HG03039 (cell line): Measurements from ENCODE around the gene RNPEPL1.
"Not testable (repeated sequence)": the region's sequence is repeated elsewhere in the genome, so short reads cannot be mapped to it uniquely, and the experiment has no call there.

Experiments
- ATAC-seq: cut with Tn5 transposase; IDR thresholded peaks from one replicate; pipeline ENCODE4 v1.9.1; 2021; ENCODE audit warnings: mild to moderate bottlenecking, moderate library complexity; ENCODE audit not compliant: unreplicated experiment

The RNPEPL1 gene

DNA sequence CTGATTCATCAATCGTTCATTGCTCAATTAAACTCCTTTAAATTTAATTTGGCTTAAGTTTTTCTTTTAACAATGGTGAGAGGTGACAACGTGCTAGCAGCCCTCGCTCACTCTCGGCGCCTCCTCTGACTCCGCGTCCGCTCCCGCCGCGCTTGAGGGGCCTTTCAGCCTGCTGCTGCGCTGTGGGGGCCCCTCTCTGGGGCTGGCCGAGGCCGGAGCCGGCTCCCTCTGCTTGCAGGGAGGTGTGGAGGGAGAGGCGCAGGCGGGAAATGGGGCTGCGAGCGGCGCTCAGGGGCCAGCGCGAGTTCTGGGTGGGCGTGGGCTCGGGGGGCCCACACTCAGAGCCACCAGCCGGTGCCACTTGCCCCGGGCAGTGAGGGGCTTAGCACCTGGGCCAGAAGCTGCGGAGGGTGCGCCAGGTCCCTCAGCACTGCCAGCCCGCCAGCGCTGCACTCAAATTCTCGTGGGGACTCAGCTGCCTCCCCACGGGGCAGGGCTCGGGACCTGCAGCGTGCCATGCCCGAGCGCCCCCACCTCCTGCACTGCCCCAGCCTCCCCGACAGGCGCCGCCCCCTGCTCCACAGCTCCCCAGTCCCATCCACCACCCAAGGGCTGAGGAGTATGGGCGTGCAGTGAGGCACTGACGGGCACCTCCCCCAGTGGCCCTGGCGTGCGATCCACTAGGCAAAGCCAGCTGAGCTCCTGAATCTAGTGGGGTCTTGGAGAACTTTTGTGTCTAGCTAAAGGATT, 30.1 kb upstream of the RNPEPL1 start:
- no peak for ATAC-seq

DNA sequence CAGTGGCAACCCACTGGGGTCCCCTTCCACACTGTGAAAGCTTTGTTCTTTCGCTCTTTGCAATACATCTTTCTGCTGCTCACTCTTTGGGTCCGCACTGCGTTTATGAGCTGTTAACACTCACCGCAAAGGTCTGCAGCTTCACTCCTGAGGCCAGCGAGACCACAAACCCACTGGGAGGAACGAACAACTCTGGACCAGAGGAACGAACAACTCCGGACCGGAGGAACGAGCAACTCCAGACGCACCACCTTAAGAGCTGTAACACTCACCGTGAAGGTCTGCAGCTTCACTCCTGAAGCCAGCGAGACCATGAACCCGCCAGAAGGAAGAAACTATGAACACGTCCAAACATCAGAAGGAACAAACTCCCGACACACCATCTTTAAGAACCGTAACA, 29.2 kb upstream of the RNPEPL1 start:
- ATAC-seq, result not testable (repeated sequence)

DNA sequence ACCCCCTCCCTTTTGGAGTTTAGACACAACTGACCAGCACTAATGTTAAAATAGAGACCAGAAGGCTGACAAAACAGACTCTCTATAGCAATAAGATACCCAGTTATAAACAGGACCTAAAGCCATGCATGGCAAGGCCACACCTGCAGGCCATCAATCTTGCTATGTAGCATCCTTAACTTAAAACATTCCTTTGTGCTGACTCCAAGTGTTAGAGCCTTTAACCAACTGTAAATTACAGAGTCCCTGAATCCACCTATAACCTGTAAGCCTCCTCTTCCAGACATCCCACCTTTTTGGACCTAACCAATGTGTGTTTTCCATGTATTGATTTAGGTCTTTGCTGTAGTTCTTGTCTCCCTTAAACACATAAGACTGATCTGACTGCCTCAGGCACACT, 28.4 kb upstream of the RNPEPL1 start:
- ATAC-seq, result no peak

DNA sequence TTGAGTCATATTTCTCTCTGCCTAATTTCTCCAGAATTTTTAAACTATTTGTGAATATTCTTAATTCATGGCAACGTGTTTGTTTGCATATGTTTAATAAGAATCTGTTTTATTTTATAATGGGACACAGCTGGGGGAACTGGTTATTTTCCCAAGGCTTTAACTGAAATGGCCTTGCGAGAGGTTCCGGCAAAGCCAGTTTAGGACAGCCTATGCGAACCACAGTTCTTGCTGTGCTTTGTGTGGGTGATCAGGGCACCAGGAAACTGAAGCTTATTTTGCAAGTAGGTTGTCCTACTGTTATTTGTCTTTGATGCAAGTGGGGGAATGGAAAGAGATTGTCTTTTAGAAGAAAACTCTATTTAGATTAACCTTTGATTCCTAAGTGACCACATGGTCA, 17.0 kb upstream of the RNPEPL1 start:
- no peak for ATAC-seq

DNA sequence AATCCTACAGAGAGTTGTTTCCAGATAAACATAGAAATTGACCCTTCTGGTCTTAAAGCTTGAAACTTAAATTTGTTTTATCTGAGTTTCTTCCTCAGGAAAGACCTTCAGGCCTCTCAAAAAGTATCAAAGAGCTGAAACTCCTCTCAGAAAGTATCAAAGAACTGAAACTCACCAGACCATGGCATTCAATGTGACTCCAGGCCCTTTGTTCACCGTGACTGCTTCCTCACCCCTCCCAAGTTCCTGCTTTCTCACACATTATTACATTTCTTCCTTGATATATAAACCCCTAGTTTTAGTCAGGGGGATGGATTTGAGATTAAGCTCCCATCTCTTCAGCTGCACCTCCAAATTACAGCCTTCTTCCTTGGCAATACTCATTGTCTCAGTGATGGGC, 16.5 kb upstream of the RNPEPL1 start:
- ATAC-seq, result no peak

DNA sequence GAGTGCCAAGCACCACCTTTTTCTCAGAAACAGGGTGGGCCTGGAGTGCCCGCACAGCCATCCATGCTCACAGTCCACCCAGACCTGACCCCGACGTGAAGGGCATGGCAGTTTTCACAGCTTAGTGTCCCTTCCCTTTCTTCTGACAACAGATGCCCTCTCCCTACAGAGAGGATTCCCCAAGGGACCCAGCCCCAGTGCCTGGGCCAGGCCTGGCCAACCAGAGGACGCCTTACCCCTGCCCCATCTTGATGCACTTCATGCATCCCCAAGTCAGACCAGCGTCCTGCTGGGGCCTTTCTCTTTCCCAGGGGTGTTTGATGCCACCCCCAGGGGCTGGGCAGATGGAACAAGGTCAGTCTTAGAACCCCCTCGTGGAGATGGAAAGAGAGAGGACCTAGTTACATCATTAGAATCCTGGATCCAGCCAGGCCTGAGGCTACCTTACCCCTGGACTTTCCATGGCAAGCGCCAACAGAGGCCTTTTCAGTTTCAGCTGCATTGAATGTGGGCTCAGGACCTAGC, 14.3 kb upstream of the RNPEPL1 start:
- no peak for ATAC-seq

DNA sequence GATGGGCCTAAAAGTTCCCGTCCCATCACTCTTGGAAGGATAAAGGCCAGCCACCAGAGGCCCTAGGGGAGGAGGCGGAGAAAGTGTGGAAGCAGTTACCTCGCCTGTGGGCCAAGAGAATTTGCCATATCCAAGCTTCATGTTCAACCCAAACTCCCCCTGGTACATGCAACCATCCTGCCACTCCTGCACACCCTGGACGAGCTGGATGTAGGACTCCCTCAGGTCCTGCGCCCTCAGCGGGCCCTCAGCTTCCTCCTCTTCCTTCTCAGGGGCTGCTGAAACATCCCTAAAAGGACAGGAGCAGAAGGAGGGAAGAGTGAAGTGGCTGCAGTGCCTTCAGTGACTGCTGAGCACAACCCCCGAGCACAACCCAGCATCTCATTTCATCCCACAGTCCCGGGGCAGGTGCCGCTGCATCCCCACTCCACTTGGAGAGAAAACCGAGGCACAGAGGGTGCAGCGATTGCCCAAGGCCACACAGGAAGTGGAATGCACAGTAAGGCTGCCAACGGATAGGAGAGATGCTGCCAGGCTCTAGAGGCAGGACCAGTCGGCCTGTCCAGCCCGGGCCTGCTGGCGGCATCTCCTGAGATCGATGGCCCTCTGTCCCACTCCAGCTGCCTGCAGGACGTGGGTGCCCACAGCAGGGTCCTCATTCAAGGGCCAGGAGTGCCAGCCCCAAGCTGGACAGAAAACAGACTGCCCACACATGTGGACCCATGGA, 13.4 kb upstream of the RNPEPL1 start:
- no peak for ATAC-seq

DNA sequence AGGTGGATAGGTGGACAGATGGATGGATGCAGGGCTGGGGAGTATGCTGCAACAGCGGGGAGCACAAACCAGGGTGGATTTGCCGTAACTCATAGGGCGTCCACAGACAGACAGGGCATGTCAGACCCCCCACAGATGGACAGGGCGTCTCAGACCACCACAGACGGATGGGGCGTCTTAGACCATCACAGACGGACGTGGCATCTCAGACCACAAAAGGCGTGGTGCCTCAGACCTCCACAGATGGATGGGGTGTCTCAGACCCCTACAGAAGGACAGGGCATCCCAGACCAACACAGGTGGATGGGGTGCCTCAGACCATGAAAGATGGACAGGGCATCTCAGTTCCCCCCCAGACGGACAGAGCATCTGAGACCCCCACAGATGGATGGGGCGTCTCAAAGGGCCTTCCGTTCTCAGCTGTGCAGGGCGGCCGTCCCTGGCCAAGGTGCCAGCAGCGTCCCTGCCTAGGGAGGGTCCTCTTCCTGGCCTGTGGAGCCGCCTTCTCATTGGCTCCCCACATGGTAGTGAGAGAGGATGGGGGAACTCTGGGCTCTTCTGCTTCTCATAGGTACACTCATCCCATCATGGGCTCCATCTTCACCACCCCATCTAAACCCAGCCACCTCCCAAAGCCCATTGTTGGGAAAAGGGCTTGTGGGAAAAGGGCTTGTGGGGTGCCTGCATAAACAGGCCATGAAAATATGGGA, 12.6 kb upstream of the RNPEPL1 start:
- no peak for ATAC-seq

DNA sequence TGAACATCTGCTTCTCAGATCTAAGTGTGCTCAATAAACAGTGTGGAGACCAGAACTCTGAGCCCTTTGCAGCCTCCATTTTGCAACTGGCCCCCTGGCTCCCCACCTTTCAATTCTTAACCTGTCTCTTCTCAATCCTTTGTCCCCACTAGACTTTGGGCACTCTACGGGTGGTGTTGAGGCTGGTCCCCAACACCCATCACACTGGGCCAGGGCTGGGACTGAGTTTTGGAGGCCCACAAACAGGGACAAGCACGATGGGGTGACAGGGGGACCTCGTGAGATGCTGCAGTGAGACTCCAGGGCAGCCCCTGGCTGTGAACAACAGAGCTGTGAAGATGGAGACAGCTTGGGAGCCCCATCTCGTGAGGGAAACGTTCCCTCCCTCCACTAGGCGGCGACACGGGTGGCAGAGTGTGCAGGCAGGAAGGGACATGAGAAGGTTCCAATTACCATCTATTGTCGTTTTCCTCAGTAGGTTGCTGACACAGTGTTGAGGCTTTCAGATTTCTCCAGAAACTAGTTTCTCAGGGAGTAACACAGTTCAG, 11.7 kb upstream of the RNPEPL1 start:
- no peak for ATAC-seq

DNA sequence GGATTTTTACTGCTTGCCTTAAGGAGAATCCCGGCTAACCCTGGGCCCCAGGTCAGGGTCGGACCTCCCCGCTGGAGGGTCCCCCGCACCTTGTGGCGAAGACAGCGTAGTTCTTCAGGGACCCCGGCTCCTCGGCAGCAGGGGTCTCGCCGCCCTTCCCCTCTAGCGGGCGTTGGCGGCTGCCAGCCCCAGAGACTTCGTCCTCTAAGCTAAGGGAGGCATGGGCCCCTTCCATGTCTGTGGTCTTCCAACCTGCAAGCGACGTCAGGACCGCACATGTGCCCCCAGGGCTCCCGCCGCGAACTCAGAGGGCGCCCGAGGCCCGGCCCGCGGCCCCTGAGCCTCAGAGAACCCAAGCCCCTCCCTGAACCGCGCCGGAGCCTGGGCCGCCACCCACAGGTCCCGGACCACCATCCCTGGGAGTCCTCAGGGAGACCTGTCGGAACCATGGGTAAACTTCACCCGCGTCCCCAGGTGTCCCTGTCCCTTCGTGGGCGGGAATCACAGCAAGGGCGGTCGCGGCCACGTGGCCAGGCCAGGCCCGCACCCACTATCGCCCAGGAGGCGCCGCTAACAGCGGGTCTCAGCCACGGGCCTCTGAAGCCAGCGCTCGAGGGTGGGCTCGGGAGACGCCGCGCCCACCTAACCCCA, 11.1 kb upstream of the RNPEPL1 start:
- no peak for ATAC-seq

DNA sequence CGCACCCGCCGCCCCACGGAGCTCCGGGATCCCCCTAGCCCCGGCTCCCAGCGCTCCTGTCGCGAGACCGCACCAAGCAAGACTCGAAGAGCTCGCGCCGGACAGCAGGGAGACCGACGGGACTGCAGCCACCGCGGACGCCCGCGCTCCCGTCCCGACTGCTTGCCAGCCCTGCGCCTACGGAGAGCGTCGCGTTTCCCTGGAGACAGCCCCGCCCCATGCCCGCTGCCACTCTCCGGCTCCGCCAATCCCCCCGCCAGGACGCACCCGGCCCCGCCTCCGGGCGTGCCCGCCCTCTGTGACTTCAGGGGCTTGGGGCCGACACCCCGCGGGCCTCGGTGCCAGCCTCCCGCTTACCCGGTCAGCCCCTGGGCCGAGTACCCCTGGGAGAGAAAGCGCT, 10.5 kb upstream of the RNPEPL1 start, which contains the start of gene ANKMY1:
TSS of gene ANKMY1 (minus strand) at position 181 of the 400 bp plus-strand sequence. CDS start 653 bp downstream, outside the sequence.
- ATAC-seq, result no peak

DNA sequence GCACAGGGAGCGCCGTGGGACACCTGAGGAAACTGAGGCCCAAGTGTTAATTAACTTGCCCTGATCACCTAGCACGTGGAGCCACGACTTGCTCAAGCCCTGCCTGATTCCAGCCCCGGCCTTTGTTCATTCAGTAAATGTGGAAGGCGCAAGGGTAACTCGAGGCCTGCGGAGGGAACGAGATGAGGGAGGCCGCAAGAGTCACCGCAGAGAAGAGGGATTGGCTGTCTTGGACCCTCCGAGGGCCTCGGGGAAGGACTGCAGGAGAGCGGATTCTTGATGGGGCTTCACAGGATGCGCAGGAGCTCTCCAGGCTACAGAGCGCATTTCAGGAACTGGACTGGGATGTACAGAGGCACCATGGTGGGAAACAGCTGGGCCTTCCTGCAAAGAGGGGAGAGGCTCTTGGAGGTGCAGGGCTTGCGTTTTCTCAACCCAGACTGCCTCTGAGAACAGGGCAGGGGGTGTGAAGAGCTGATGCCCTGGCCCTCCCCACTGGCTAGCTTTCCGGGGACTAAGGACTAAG, 10.0 kb upstream of the RNPEPL1 start:
- no peak for ATAC-seq

DNA sequence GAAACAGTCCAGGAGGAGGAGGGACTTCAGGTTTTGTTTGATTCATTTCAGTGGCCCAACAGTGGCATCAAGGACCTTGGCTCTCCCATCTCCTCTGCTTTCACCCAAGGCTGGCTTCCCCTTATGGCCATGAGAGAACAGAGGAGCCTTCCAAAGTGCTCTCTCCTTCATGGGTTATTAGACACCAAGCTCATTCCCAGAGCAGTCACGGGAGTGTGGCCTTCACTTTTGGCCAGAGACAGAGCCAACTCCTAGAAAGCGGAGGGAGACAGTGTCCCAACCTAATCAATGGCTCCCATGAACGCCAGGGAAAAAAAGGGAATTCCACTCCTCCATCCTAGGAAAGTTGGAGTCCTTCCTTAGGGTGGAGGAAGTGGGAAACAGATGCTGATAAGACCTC, 9.0 kb upstream of the RNPEPL1 start:
- no peak for ATAC-seq

DNA sequence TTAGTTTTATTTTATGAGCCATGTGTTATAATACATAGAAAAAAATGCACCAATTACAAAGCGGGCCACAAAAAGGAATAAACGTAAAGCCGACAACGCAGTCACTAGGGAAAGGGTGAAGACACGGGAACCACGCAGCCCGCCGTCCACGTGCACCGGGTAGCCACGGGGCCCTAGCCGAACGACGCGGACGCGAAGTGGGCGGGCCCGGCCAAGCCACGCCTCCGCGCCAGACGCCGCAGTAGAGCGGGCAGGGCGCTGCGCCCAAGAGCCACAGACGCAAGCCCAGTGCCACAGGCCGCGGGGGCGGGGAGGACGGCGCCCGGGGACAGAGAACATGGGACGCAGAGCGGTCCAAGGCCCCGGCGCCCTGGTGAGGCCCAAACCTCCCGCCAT, 8.2 kb upstream of the RNPEPL1 start, which contains the start of gene DUSP28:
TSS of gene DUSP28 (plus strand) at position 274 of the 396 bp plus-strand sequence. CDS start 328 bp downstream, outside the sequence.
- peak; percentile 53 for ATAC-seq

DNA sequence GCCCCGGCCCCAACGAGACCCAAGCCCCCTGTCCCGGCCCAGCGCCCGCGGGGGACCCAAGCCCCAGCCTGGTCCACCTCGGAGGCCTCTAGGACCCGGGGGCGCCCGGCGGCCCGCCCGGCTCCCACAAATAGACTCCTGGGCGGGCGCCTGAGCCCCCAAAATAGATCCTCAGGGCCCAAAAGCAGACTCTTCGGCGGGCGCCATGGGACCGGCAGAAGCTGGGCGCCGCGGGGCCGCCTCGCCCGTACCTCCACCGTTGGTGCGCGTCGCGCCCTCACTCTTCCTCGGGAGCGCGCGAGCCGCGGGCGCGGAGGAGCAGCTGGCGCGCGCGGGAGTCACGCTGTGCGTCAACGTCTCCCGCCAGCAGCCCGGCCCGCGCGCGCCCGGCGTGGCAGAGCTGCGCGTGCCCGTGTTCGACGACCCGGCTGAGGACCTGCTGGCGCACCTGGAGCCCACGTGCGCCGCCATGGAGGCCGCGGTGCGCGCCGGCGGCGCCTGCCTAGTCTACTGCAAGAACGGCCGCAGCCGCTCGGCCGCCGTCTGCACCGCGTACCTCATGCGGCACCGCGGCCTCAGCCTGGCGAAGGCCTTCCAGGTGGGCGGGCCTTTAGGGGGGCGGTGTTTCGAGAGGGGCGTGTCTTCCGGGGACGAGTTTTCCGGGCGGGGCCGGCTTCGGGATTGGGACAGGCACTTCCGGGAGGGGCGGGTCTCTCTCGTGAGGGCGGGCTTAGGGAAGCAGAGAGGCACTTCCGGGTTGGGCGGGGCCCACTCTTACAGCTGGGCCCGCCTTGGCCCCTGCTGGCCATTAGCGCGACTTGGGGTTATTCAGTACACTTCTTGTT, 7.6 kb upstream of the RNPEPL1 start:
- peak; percentile 48 for ATAC-seq

DNA sequence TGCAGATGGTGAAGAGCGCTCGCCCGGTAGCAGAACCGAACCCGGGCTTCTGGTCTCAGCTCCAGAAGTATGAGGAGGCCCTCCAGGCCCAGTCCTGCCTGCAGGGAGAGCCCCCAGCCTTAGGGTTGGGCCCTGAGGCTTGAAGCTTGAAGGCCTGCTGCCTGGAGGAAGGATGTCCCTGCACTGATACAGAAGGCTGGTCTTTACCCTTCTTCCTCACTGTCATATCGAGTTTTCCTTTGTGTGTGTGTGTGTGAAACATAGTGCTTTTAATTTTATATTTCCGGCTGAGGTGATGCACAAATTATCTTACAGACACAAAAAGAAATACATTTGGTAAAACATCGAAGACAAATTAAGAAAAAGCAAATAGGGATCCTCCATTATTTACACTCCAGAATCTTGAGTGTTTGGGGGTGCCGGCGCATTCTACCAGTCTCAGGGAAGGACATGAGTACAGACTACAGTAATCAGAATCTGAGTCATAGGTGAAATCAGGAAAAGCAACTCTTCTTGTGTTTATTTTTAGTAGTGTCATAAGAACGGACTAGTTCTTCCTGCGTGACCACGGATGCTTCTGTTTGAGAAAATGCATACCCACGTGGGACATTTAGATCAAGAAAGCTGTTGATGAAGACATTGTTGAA, 6.8 kb upstream of the RNPEPL1 start:
- no peak for ATAC-seq

DNA sequence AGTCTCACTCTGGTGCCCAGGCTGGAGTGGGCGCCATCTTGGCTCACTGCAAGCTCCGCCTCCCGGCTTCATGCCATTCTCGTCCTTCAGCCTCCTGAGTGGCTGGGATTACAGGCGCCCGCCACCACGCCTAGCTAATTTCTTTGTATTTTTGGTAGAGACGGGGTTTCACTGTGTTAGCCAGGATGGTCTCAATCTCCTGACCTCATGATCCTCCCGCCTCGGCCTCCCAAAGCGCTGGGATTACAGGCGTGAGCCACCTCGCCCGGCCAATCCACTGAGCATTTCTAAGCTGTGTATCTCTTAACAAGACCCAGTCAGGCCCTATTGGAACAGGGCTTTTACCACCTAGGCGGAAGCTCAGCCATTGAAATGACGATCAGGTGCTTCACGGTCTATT, 5.1 kb upstream of the RNPEPL1 start:
- not testable (repeated sequence) for ATAC-seq

DNA sequence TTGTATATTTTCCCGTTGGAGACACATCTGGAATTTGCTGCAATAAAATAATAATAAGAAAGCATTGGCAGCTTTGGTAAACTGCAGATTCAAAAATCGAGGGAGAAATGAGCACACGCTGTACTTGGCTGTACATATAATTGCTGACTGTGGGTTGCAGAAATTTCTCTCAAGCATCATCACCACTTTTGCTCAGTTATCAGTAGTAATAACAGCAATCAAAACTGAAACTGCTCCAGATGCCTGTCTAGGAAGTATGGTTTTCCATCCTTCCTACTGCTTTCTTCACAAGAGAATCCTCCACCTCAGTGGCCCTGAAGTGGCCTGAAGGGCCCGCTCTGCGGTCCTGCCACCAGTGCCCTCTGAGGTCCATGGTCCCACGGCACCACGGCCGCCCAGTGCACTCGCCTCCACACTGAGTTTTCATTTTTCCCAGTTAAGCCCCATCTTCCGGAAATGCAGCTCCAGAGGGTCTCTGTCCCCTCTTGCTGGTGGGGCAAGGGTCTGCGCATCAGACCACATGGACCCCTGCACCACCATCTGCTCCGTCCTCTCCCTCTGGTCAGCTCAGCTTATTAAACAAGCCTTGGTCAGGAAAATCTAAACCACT, 4.2 kb upstream of the RNPEPL1 start:
- ATAC-seq, result no peak
